Activated CD8-positive, alpha-beta T cell treated with anti-CD3 and anti-CD28 coated beads for 36 hours (primary cell): ENCODE data around the gene PPP1R10. TPM values are rescaled to one million over a fixed set of nuclear protein-coding genes. Genes with fewer than 3 reads are reported as not detected.
A peak's percentile ranks its signal among the peaks of the same experiment; 100 is the strongest.

Experiments
- ATAC-seq: fragments of 200-7000 bp; cut with Tn5 transposase; one replicate; pipeline ENCODE4 v1.10.0; 2021; ENCODE audit warnings: mild to moderate bottlenecking, moderate library complexity
- CTCF ChIA-PET: fragments of 350-600 bp; sonication (Branson Sonifier 250); formaldehyde crosslinking; loops from one replicate; lab custom pipeline; 2021; ENCODE audit warnings: antibody characterized with exemption; lab: Charles Lee
- POLR2A ChIA-PET: fragments of 350-600 bp; sonication (Branson Sonifier 250); formaldehyde crosslinking; loops from one replicate; lab custom pipeline; 2021; ENCODE audit warnings: antibody characterized with exemption; lab: Charles Lee
- DNase-seq: peaks from one replicate; pipeline ENCODE4 v3.0.0-alpha.2; 2020
- H3K27ac Mint-ChIP-seq: one replicate; pipeline ENCODE4 v1.8.0; 2021; ENCODE audit warnings: mild to moderate bottlenecking, mixed read lengths
- H3K27me3 Mint-ChIP-seq: one replicate; pipeline ENCODE4 v1.8.0; 2021; ENCODE audit warnings: mixed read lengths
- H3K36me3 Mint-ChIP-seq: one replicate; pipeline ENCODE4 v1.8.0; 2021; ENCODE audit warnings: low read depth, mixed read lengths
- H3K4me1 Mint-ChIP-seq: one replicate; pipeline ENCODE4 v1.8.0; 2021; ENCODE audit warnings: low read depth, mixed read lengths
- H3K4me3 Mint-ChIP-seq: one replicate; pipeline ENCODE4 v1.8.0; 2021; ENCODE audit warnings: mild to moderate bottlenecking, moderate library complexity, mixed read lengths
- H3K9me3 Mint-ChIP-seq: one replicate; pipeline ENCODE4 v1.8.0; 2021; ENCODE audit warnings: mixed read lengths
- CTCF ChIP-seq: fragments of 200-600 bp; IDR thresholded peaks from one replicate; pipeline ENCODE4 v1.8.0; 2022; ENCODE audit warnings: antibody characterized with exemption, mild to moderate bottlenecking
- intact Hi-C: fragments of 100-400 bp; cut with micrococcal nuclease; formaldehyde crosslinking; loops from one replicate; pipeline ENCODE4 v1.10.0; 2022
- total RNA-seq, 2 experiments: library from RNA; stranded (reverse); gene quantifications; one replicate each; pipeline ENCODE4 v1.2.3, GENCODE V29; 2021

The PPP1R10 gene
- total RNA-seq, 2 experiments from 2014 or later = 59.0 to 59.8 TPM

GRCh38 chr6:30626484-30627366 lies 9.7 kb upstream of the PPP1R10 start, which contains the start of gene ATAT1:
Gene ATAT1 (plus strand): TSS chr6:30626874.
- peaks cover 27% of the 10 kb centered on the region for H3K4me1 Mint-ChIP-seq
- intact Hi-C loops = no loop called here
- peak within 1 kb of the TSS; percentile 80 for H3K4me3 Mint-ChIP-seq
- TF ChIP-seq CTCF = peak; percentile 54
- peak within 1 kb of the TSS; percentile 86 for H3K27ac Mint-ChIP-seq
- POLR2A ChIA-PET = interaction anchor here (0.8 to 2.1 kb wide), 5 partner anchors 9 to 98 kb away, joined by 3 to 10 read pairs (median 7); partner anchors contain the start of gene MRPS18B
- no peaks in the 10 kb centered on the region for H3K9me3 Mint-ChIP-seq
- CTCF ChIA-PET = interaction anchor here (0.7 to 2.0 kb wide), 8 partner anchors 8 to 453 kb away, joined by 3 to 8 read pairs (median 4); partner anchors contain the start of genes C6orf136, DHX16 and MRPS18B
- DNase-seq (peak; percentile 93), ATAC-seq (peak; percentile 98)
- H3K36me3 Mint-ChIP-seq = peaks cover 45% of the 10 kb centered on the region
- H3K27me3 Mint-ChIP-seq = no peaks in the 10 kb centered on the region

GRCh38 chr6:30625511-30625910 lies 8.5 kb upstream of the PPP1R10 start:
- intact Hi-C loops = no loop called here
- CTCF ChIA-PET = interaction anchor here (1.0 to 2.0 kb wide), 4 partner anchors 7 to 105 kb away, joined by 4 to 8 read pairs (median 6); partner anchors contain the start of genes DHX16 and MRPS18B
- Mint-ChIP-seq H3K4me1 (peaks cover 31% of the 10 kb centered on the region), H3K9me3 (no peaks in the 10 kb centered on the region), H3K4me3 (no peak overlapping the region), H3K27ac (no peak overlapping the region), H3K27me3 (no peaks in the 10 kb centered on the region), H3K36me3 (peaks cover 43% of the 10 kb centered on the region)
- ATAC-seq (no peak), DNase-seq (no peak)
- TF ChIP-seq CTCF = no peak
- POLR2A ChIA-PET = interaction anchor here (0.6 to 2.1 kb wide), 6 partner anchors 7 to 35 kb away, joined by 3 to 10 read pairs (median 5); partner anchors contain the start of gene MRPS18B

- Mint-ChIP-seq H3K9me3 (no peaks in the 10 kb centered on the region), H3K27ac (peak overlapping the region; percentile 98), H3K36me3 (peaks cover 54% of the 10 kb centered on the region), H3K4me1 (peaks cover 21% of the 10 kb centered on the region), H3K27me3 (no peaks in the 10 kb centered on the region), H3K4me3 (peak overlapping the region; percentile 95)
- DNase-seq (no peak), ATAC-seq (no peak)
- intact Hi-C loops = loop anchor here (5.0 kb wide), 2 partner anchors 63 to 132 kb away; partner anchors contain the start of gene HLA-E
- CTCF ChIA-PET = interaction anchor here (1.6 to 2.7 kb wide), 2 partner anchors 59 to 111 kb away, joined by 4 to 25 read pairs; no protein-coding TSS in a partner anchor
- POLR2A ChIA-PET = interaction anchor here (0.9 to 2.8 kb wide), 5 partner anchors 9 to 101 kb away, joined by 4 to 27 read pairs (median 11); partner anchors contain the start of gene TUBB
- TF ChIP-seq CTCF = no peak
Observed at GRCh38 chr6:30619561-30619960, 2.5 kb upstream of the PPP1R10 start.

- Mint-ChIP-seq H3K4me1 (peaks cover 32% of the 10 kb centered on the region), H3K36me3 (peaks cover 63% of the 10 kb centered on the region), H3K27me3 (no peaks in the 10 kb centered on the region), H3K27ac (peak overlapping the region; percentile 98), H3K9me3 (no peaks in the 10 kb centered on the region), H3K4me3 (peak overlapping the region; percentile 95)
- DNase-seq = no peak
- ChIA-PET CTCF (interaction anchor here (0.9 to 2.7 kb wide), 15 partner anchors 8 to 259 kb away, joined by 3 to 25 read pairs (median 4); partner anchors contain the start of gene ATAT1), POLR2A (interaction anchor here (0.7 to 2.8 kb wide), 31 partner anchors 8 to 153 kb away, joined by 3 to 27 read pairs (median 4); partner anchors contain the start of genes ABCF1, ATAT1, DHX16 and GNL1)
- intact Hi-C loops = loop anchor here (5.0 kb wide), 2 partner anchors 64 to 131 kb away; partner anchors contain the start of gene HLA-E
- no peak for ATAC-seq
- TF ChIP-seq CTCF = no peak
Observed at GRCh38 chr6:30618270-30618797, 1.3 kb upstream of the PPP1R10 start.
